PC-3 (cell line): ENCODE data around the gene PTPN23. TPM values are rescaled to one million over a fixed set of nuclear protein-coding genes. Genes with fewer than 3 reads are reported as not detected.

Source experiments
- ATAC-seq: fragments of 200-7000 bp; cut with Tn5 transposase; 2 replicates; pipeline ENCODE4 v1.9.1; 2020; ENCODE audit warnings: mild to moderate bottlenecking, moderate library complexity
- BruUV-seq: library from RNA; stranded (reverse); fragments of 400-500 nt; replicated peaks from 2 replicates; lab custom pipeline; 2021; lab: Mats Ljungman, UMichigan
- CTCF ChIA-PET: fragments of 300-600 bp; sonication (Branson Sonifier 250); formaldehyde crosslinking; loops from one replicate; lab custom pipeline; 2022; ENCODE audit warnings: antibody characterized with exemption; lab: Charles Lee
- POLR2A ChIA-PET: fragments of 300-600 bp; sonication (Branson Sonifier 250); formaldehyde crosslinking; loops from one replicate; lab custom pipeline; 2022; ENCODE audit warnings: antibody characterized with exemption; ENCODE audit not compliant: unreplicated experiment; lab: Charles Lee
- DNase-seq: peaks from one replicate; pipeline ENCODE4 v3.0.0-alpha.2; 2015
- H2AFZ ChIP-seq: fragments of 300-600 bp; sonication (generic); 2 replicates; pipeline ENCODE4 v1.6.0; 2016; ENCODE audit warnings: antibody characterized with exemption, low read length
- H3F3A ChIP-seq: fragments of 300-600 bp; sonication (generic); one replicate; pipeline ENCODE4 v1.6.0; 2017; ENCODE audit warnings: antibody characterized with exemption, low read length, control low read depth, mild to moderate bottlenecking; ENCODE audit not compliant: unreplicated experiment
- H3K27ac ChIP-seq: fragments of 300-600 bp; sonication (generic); 2 replicates; pipeline ENCODE4 v1.5.1; 2016; ENCODE audit warnings: mild to moderate bottlenecking, low read length
- H3K27me3 ChIP-seq: fragments of 300-600 bp; sonication (generic); 2 replicates; pipeline ENCODE4 v1.6.1; 2016; ENCODE audit warnings: low read length, mixed read lengths
- H3K36me3 ChIP-seq: fragments of 300-600 bp; sonication (generic); 2 replicates; pipeline ENCODE4 v1.6.1; 2016; ENCODE audit warnings: low read depth, mixed run types, low read length, mixed read lengths
- H3K4me1 ChIP-seq: fragments of 300-600 bp; sonication (generic); 2 replicates; pipeline ENCODE4 v1.5.1; 2016; ENCODE audit warnings: low read length; ENCODE audit not compliant: insufficient read depth
- H3K4me2 ChIP-seq: fragments of 300-600 bp; sonication (generic); 2 replicates; pipeline ENCODE4 v1.6.0; 2016; ENCODE audit warnings: low read length
- H3K4me3 ChIP-seq: fragments of 300-600 bp; sonication (generic); 2 replicates; pipeline ENCODE4 v1.5.1; 2016; ENCODE audit warnings: mild to moderate bottlenecking, low read length, mixed read lengths
- H3K79me2 ChIP-seq: fragments of 300-600 bp; sonication (generic); 2 replicates; pipeline ENCODE4 v1.6.1; 2017; ENCODE audit warnings: low read length, mixed read lengths
- H3K9ac ChIP-seq: fragments of 300-600 bp; sonication (generic); 2 replicates; pipeline ENCODE4 v1.6.0; 2016; ENCODE audit warnings: mild to moderate bottlenecking, low read length
- H3K9me2 ChIP-seq: fragments of 300-600 bp; sonication (generic); replicated peaks from 2 replicates; pipeline ENCODE4 v1.6.1; 2016; ENCODE audit warnings: mixed run types, low read length, mixed read lengths
- H3K9me3 ChIP-seq: fragments of 300-600 bp; sonication (generic); 2 replicates; pipeline ENCODE4 v1.6.1; 2016; ENCODE audit warnings: low read length, mixed read lengths
- H4K20me1 ChIP-seq: fragments of 300-600 bp; sonication (generic); 2 replicates; pipeline ENCODE4 v1.6.1; 2016; ENCODE audit warnings: low read length, mixed read lengths
- EZH2 ChIP-seq: fragments of 300-600 bp; sonication (generic); IDR thresholded peaks from one replicate; pipeline ENCODE4 v1.6.1; 2017; ENCODE audit warnings: antibody characterized with exemption, mild to moderate bottlenecking, low read length; ENCODE audit not compliant: unreplicated experiment
- EZH2phosphoT487 ChIP-seq: fragments of 300-600 bp; sonication (generic); IDR thresholded peaks from 2 replicates; pipeline ENCODE4 v1.6.1; 2018; ENCODE audit warnings: mild to moderate bottlenecking, antibody characterized with exemption, low read length, borderline replicate concordance
- intact Hi-C: fragments of 100-400 bp; cut with micrococcal nuclease; formaldehyde crosslinking; loops from 2 replicates; pipeline ENCODE4 v1.9.0; 2023
- total RNA-seq: library from RNA; depleted of rRNA; stranded (reverse); fragments of >200 nt; gene quantifications from 2 replicates; pipeline ENCODE4 v1.2.3, GENCODE V29; 2014
- TF ChIP-seq, protein P1 (sequence below): fragments of 300-600 bp; sonication (generic); conservative IDR thresholded peaks from 2 replicates; pipeline ENCODE4 v1.5.1; 2017; ENCODE audit warnings: antibody characterized with exemption, low read depth, mild to moderate bottlenecking, low read length

The PTPN23 gene
- total RNA-seq, 1 experiment from 2014 or later: 22.3 TPM

DNA sequence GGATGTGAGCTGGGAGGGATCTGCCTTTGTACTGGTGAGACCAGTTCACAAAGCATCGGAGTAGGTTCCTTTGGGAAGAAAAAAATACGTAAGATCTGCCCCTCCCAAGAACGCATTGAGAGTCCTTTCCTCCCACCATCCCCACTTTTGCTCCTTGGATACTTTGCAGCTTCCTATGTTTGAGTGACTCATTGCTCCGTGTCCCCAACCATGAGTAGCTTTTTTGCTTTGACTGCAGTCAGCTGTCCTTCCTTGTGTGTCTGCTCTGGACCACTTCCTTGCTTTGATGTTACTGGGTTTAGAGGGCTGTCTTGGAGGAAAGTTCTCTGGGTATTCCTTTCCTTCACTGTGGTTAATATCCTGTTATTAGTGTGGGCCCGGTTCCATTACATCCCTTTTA is 43.2 kb upstream of the PTPN23 start:
- POLR2A ChIA-PET: no interaction called here

DNA sequence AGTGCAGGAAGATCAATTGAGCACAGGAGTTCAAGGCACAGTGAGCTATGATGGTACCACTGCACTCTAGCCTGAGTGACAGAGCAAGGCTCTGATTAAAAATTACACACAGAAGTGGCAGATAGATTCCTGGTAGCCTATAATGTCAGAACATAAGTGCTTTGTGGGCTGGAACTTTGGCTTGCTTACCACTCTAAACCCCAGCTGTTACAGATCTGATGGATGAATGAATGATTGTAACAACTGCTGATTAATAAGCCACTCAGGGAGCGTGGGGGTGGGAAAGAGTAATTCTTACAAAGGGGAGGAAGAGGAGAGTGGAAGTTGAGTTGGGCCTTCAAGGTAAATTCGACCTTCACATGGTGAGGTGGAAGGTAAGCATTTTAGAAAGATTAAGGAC is 40.9 kb upstream of the PTPN23 start:
- ATAC-seq (no peak), DNase-seq (no peak)
- H3K36me3 ChIP-seq: peaks cover 57% of the 10 kb centered on the region
- ChIA-PET POLR2A (interaction anchor here (0.6 kb wide), 1 partner anchor 60 kb away, joined by 8 read pairs; no protein-coding TSS in a partner anchor), CTCF (no interaction called here)
- H3K27ac ChIP-seq: no peak overlapping the region
- TF ChIP-seq, protein P1, sequence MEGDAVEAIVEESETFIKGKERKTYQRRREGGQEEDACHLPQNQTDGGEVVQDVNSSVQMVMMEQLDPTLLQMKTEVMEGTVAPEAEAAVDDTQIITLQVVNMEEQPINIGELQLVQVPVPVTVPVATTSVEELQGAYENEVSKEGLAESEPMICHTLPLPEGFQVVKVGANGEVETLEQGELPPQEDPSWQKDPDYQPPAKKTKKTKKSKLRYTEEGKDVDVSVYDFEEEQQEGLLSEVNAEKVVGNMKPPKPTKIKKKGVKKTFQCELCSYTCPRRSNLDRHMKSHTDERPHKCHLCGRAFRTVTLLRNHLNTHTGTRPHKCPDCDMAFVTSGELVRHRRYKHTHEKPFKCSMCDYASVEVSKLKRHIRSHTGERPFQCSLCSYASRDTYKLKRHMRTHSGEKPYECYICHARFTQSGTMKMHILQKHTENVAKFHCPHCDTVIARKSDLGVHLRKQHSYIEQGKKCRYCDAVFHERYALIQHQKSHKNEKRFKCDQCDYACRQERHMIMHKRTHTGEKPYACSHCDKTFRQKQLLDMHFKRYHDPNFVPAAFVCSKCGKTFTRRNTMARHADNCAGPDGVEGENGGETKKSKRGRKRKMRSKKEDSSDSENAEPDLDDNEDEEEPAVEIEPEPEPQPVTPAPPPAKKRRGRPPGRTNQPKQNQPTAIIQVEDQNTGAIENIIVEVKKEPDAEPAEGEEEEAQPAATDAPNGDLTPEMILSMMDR: no peak
- no peak for TF ChIP-seq EZH2phosphoT487
- no peak for TF ChIP-seq EZH2
- H4K20me1 ChIP-seq: no peaks in the 10 kb centered on the region
- no peak overlapping the region for H2AFZ ChIP-seq
- no peaks in the 10 kb centered on the region for H3K27me3 ChIP-seq
- no peak overlapping the region for H3K9ac ChIP-seq
- H3K4me2 ChIP-seq: no peak overlapping the region
- H3K79me2 ChIP-seq: no peaks in the 10 kb centered on the region
- H3K4me1 ChIP-seq: no peaks in the 10 kb centered on the region
- no peaks in the 10 kb centered on the region for H3K9me3 ChIP-seq
- no peaks in the 10 kb centered on the region for H3F3A ChIP-seq
- H3K4me3 ChIP-seq: no peak overlapping the region
- no TSS peak for BruUV-seq
- intact Hi-C loops: no loop called here
- no peaks in the 10 kb centered on the region for H3K9me2 ChIP-seq

More for the DNA sequence above, 43.2 kb upstream of the PTPN23 start:
- H3K27ac ChIP-seq: no peak overlapping the region
- H2AFZ ChIP-seq: no peak overlapping the region
- CTCF ChIA-PET: no interaction called here
- H3K27me3 ChIP-seq: no peaks in the 10 kb centered on the region
- no peak overlapping the region for H3K4me3 ChIP-seq
- ATAC-seq: no peak
- H3K4me1 ChIP-seq: no peaks in the 10 kb centered on the region
- no peak overlapping the region for H3K4me2 ChIP-seq
- TF ChIP-seq EZH2phosphoT487 (no peak), EZH2 (no peak)
- TF ChIP-seq, protein P1: no peak
- no peaks in the 10 kb centered on the region for H4K20me1 ChIP-seq
- BruUV-seq: no TSS peak
- H3K79me2 ChIP-seq: no peaks in the 10 kb centered on the region
- DNase-seq: no peak
- no peaks in the 10 kb centered on the region for H3K9me2 ChIP-seq
- H3K36me3 ChIP-seq: peaks cover 71% of the 10 kb centered on the region
- H3K9me3 ChIP-seq: no peaks in the 10 kb centered on the region
- intact Hi-C loops: no loop called here
- H3F3A ChIP-seq: no peaks in the 10 kb centered on the region
- no peak overlapping the region for H3K9ac ChIP-seq

DNA sequence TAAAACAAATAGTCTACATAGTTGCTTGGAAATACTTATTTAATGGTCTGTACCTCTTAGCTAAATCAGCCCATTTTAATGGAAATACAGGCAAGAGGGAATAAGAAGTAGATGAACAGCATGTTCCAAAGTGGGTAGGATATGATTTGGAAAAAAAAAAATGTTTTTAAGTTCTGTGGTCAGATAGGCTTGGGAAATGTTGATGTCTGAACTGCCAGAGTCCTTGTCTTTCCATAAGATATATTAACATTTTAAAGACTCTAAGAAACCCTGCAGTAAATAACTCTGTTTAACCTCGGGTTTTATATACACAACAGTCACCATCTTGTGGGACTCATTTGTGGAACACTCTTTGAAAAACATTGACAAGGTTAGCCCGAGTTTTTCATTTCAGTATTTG is 40.0 kb upstream of the PTPN23 start:
- H3K27me3 ChIP-seq: no peaks in the 10 kb centered on the region
- no peak for TF ChIP-seq EZH2
- TF ChIP-seq, protein P1: no peak
- TF ChIP-seq EZH2phosphoT487: no peak
- DNase-seq (no peak), ATAC-seq (no peak)
- no peaks in the 10 kb centered on the region for H3K79me2 ChIP-seq
- no peak overlapping the region for H3K9ac ChIP-seq
- ChIA-PET POLR2A (no interaction called here), CTCF (no interaction called here)
- H3K9me2 ChIP-seq: no peaks in the 10 kb centered on the region
- no peaks in the 10 kb centered on the region for H4K20me1 ChIP-seq
- H3K9me3 ChIP-seq: no peaks in the 10 kb centered on the region
- no peak overlapping the region for H2AFZ ChIP-seq
- BruUV-seq: no TSS peak
- no peak overlapping the region for H3K4me3 ChIP-seq
- H3K36me3 ChIP-seq: peaks cover 51% of the 10 kb centered on the region
- no peak overlapping the region for H3K27ac ChIP-seq
- H3F3A ChIP-seq: no peaks in the 10 kb centered on the region
- no peaks in the 10 kb centered on the region for H3K4me1 ChIP-seq
- intact Hi-C loops: no loop called here
- H3K4me2 ChIP-seq: no peak overlapping the region
